NCI-H2171 treated with DMSO at 0.1 percent for 48 hours (cell line): Measurements from ENCODE around the gene BDKRB1.
"Not testable (repeated sequence)": the region's sequence is repeated elsewhere in the genome, so short reads cannot be mapped to it uniquely, and the experiment has no call there.

Experiments
- DNase-seq: peaks from one replicate; lab custom pipeline; 2025; lab: John Stamatoyannopoulos, UW

BDKRB1 gene

DNA sequence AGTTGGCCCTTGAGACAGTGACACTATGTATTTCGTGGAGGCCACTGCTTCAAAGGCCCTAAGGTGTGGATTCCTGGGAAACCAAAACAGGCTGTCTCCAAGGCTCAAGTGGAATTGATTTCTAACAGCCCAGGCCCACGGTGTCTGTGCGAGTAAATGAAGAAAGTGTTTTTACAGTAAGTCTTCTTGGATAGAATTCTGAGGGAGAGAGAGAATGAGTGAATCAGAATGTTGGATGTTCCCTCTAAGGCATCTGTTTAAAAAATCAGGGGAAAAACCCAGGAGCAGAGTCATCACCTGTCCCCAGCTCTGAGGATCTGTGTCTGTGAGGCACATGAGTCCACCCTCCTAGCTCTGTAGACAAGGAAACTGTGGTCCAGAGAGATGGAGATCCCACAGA is 22.3 kb upstream of the BDKRB1 start:
- DNase-seq = no peak

- no peak for DNase-seq
These were observed 20.6 kb upstream of the BDKRB1 start for GRCh38 chr14:96235426-96235825.

GRCh38 chr14:96237641-96238040 is 18.4 kb upstream of the BDKRB1 start:
- no peak for DNase-seq

DNA sequence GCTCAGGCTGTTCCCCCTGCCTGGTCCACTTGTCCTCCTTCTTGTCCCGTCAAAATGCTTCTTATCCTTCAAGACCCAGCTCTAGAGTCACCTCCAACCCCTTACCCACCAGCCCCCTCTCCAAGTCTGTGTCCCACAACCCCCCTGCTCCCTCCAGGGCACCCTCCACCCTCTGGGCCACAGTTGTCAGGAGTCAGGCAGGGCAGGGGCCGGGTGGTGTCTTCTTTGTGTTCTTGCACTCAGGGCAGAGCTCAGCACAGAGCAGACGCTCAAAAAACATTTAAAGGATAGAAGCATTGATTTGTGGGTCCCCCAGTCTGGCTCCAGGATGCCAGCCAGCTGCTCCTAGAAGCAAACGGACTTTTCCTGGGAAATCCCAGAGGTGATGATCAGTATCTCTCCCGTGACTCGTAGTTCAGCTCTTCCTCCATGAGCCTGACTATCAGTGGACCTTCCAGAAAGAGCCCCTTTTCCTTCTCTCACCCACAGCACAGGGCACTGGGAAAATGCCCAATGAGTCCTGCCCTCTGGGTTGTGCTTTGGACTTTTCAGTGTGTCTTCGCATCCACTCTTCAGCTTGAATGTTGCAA is 17.2 kb upstream of the BDKRB1 start:
- DNase-seq = no peak

GRCh38 chr14:96239711-96240141 is 16.3 kb upstream of the BDKRB1 start:
- DNase-seq = no peak

DNA sequence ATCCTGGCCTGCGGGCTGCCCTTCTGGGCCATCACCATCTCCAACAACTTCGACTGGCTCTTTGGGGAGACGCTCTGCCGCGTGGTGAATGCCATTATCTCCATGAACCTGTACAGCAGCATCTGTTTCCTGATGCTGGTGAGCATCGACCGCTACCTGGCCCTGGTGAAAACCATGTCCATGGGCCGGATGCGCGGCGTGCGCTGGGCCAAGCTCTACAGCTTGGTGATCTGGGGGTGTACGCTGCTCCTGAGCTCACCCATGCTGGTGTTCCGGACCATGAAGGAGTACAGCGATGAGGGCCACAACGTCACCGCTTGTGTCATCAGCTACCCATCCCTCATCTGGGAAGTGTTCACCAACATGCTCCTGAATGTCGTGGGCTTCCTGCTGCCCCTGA is 15.4 kb upstream of the BDKRB1 start:
- DNase-seq = no peak

GRCh38 chr14:96242126-96242525 is 13.9 kb upstream of the BDKRB1 start:
- DNase-seq = no peak

DNA sequence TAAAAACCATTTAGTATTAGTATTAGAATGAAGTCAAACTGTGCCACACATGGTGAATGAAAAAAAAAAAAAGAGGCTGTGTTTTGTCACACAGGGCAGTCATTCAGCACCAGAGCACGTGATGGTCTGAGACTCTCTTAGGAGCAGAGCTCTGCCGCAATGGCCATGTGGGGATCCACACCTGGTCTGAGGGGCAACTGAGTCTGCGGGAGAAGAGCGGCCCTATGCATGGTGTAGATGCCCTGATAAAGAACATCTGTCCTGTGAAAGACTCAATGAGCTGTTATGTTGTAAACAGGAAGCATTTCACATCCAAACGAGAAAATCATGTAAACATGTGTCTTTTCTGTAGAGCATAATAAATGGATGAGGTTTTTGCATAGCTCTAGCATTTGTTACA is 12.2 kb upstream of the BDKRB1 start:
- peak; percentile 70 for DNase-seq

DNA sequence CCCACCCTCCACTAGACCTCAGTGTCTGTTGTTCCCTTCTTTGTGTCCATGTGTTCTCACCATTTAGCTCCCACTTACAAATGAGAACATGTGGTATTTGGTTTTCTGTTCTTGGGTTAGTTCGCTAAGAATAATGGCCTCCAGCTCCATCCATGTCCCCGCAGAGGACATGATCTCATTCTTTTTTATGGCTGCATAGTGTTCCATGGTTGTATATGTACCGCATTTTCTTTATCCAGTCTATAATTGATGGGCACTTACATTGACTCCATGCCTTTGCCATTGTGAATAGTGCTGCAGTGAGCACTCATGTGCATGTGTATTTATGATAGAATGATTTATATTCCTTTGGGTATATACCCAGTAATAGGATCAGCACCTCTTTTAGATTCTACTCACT is 10.9 kb upstream of the BDKRB1 start:
- DNase-seq = not testable (repeated sequence)

GRCh38 chr14:96245710-96246538 is 10.1 kb upstream of the BDKRB1 start:
- DNase-seq = peak; percentile 95

- DNase-seq = peak; percentile 95
These were observed 9.5 kb upstream of the BDKRB1 start for GRCh38 chr14:96246539-96246847.

- no peak for DNase-seq
These were observed 9.0 kb upstream of the BDKRB1 start for GRCh38 chr14:96247031-96247430.

DNA sequence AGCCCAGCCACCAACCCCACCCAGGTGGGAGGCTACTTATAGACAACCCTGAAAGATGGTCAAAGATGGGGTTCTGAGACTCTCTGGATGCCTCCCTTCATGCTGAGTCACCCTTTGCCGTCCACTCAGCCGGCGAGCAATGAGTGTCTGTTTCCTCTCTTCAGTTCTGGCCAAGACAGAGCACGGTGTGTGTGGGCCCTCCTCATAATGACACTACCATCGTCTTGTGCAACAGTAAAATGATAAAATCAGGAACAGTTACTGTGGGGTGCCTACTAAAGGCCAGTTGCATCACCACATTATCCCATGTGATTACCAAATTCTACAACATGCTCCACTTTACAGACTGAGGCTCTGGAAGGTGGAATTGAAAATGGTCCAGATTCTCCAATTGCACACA is 7.0 kb upstream of the BDKRB1 start:
- no peak for DNase-seq

- peak; percentile 40 for DNase-seq
These were observed 5.5 kb upstream of the BDKRB1 start for GRCh38 chr14:96250485-96250884.

DNA sequence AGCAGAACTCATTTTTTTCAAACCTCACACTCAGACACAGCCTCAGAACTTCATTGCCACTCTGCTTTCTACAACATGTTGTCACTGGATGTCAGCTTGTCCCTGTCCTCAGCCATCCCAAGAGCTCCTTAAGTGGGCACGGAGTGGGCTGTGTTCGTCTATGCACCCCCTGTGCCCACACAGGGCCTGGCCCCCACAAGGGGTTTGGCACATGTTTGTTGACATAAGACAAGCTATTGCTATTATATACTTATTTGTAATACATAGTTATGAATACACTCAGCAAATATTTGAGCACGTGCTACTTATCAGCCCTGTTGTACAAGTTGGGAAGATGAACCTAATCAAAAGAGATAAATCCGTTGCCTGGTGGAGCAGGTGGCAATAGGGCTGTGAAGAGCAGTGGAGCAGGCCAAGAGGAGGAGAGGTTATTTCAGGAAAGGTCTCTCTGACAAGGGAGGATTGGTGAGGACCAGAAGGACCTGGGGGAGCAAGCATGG is 4.3 kb upstream of the BDKRB1 start:
- no peak for DNase-seq

DNA sequence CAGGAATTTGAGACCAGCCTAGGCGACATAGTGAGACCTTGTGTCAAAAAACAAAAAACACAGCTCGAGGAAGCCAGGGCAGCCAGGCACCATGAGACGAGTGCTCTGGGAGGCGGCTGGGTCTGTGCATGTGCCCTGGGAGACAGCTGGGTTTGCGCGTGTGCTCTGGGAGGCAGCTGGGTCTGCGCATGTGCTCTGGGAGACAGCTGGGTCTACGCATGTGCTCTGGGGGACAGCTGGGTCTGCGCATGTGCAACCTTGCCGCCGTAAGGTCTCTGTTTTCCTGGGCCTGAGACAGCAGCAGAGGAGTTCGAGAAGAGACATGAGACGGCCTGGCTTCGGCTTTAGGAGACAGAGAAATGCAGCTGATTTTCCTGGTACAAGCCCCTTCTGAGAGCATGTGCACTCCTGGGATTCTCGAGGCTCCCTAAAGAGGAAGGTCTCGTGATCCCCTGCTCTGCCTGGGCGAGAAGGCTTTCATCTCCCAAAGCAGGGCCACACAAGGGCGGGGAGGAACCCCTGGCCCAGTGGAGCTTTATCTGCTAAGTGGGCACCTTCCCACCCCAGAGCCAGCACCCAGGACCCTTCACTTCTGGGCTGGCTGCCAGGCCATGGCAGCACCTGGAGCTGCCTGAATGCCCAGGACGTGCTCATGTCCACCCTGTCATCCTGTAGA is 3.5 kb upstream of the BDKRB1 start:
- peak; percentile 47 for DNase-seq

DNA sequence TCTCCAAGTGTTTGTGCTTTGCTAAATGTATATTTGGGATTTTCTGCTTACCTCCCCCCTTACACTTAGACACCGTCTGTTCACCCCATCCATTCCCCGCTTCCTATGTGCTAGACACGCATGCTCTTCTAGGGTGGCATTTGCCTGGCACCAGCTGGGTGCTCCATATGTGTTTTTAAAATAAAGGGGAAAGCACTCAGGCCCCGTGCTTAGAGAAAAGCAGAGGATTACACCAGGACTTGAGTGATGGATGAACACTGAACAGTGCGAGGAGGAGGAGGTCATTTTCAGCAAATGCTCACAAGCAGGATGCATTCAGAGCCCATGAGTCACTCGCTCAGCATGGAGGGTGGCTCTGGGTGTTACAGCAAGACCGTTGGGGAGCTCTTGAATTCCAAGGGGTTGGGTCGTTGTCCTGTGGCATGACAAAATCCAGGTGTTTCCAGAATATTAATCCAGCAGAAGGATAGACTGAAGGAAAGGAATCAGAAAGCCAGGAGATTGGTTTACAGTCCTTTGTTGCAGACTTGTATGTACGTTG is 2.9 kb upstream of the BDKRB1 start:
- peak; percentile 45 for DNase-seq

DNA sequence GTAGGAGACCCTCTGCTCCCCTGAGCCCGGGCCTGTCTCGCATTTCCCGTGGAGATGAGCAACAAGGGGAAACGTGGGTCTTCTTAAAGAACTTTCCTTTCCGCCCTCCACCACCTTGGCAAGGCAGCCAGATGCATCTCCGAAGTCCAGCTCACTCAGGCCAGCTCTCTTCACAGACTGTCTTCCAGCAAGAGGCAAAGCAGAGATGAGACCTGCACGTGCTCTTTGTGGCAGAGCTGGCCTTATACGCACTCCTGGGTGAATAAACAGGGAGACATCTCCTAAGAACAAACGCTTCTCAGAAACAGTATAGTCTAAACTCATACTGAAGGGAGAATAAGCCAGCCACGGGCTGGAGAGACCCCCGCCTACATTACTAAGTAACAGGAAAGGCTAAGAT is 1.3 kb upstream of the BDKRB1 start:
- no peak for DNase-seq

GRCh38 chr14:96256407-96256806 is 397 bp downstream of the BDKRB1 start:
- no peak for DNase-seq

DNA sequence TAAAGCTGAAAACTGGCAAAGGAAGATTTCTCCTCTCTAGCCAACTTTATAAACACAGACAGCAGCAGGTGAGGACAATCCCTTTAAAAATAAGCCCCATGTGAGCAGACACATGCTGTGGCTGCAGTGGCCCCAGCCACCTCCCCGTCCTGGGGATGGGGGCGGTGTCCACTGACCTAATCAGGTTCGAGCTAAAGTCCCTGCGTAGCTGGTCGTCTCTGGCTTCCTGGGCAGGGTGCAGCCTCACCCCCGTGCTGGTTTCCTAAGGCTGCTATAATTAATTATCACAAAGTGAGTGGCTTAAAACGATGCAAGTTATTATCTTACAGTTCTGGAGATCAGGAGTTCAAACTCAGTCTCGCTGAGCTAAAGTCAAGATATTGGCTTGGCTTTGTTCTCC is 1.0 kb downstream of the BDKRB1 start:
- DNase-seq = no peak

DNA sequence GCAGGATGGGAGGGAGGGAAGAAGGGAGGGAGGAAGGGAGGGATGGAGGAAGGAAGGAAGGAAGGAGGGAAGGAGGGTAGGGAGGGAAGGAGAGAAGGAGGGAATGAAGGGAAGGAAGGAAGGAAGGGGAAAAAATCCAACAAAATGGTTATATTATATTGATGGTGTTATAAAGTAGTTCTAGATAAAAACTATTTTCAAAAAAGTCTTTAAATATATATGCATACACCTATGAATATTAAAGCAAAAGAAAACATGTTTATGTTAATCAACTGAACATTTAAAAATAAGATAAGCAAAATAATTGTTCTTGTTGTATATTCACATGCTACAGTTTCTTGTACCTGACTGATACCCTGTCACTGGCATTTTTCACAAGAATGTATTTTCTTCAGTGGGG is 1.9 kb downstream of the BDKRB1 start:
- no peak for DNase-seq

DNA sequence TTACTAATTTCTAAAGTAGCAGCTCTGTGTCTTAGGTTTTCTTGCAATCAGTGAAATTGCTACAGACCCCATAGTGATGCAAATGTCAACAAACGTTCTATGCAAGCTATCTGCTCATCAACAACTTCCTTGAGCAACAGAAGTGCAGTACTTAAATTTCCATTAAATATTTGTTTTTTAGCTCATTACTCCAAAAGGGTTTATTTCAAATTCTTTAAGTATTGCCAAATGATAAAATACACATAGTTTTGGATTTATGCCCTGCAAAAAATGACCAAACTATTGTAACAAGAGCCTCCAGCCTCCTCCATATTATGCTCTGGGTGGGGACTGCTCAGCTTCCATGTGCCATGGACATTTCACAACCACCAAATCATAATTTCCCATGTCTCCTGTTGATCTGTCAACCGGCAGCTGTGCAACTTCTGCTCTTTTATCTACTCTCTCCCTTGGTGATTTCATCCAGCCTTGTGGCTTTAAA is 4.4 kb downstream of the BDKRB1 start:
- peak; percentile 76 for DNase-seq

DNA sequence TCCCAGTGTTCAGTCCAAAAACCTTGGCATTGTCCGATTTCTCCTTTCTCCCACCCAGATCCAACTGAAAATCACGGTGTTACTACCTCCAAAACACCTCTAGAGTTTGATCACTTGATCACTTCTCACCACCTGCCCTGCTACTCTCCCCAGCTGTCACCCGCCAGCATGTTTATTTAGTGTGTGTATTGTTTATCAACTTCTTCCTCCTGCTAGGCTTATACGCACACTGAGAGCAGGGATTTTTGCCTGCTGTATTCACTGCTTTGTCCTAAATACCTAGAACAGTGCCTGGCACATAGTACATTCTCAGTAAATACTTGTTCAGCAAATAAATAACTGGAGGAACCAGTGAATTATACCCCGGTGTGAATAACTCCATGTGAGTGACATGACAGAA is 5.0 kb downstream of the BDKRB1 start:
- peak; percentile 89 for DNase-seq
